GM18526 (cell line): ENCODE measurements around the gene SQSTM1.

Experiments used
- POLR2A ChIP-seq: IDR thresholded peaks from 3 replicates; pipeline ENCODE4 v1.6.1; 2011; ENCODE audit not compliant: insufficient read length; ENCODE audit errors: extremely low read depth

Gene SQSTM1

DNA sequence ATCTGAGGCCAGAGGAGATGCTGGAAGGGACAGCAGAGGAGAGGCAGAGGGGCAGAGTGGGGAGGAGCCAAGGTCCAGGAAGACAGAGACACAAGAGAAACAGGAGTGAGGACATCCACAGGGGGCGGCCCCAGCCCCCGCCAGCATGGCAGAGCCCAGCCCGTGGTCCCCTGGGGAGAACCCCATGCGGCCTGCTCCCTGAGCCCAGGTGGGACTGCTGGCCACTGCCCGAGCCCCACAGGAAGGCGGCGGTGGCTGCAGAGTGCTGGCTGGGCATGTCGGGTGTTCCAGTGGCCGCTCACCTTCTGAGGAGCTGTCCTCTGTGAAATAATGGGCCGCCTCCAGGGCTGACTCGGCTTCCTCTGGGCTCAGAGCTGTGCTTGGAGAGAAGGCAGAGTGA, 46.8 kb downstream of the SQSTM1 start:
- TF ChIP-seq POLR2A, result no peak

DNA sequence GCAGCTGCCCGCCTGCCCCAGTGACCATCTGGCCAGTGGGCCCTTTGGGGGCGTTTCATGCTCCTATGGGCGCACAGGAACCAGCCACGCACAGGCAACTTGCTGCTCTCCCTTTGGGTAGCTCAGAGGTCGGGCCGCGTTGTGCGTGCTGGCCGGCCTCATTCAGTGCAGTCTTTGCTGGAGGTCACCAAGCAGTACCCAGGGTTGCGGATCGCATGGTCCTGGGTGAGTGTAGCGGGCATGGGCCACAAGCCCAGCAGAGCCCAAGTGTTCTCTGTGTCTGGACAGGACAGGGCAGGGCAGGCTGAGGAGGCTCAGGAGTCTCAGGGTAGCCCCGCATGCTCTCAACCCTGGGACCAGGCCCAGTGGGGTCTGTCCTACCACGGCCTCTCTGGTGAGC, 47.8 kb downstream of the SQSTM1 start:
- TF ChIP-seq POLR2A, result no peak

- TF ChIP-seq POLR2A, result no peak
Observed at GRCh38 chr5:179869101-179869500, 48.4 kb downstream of the SQSTM1 start.

- no peak for TF ChIP-seq POLR2A
Observed at GRCh38 chr5:179869641-179870402, 49.1 kb downstream of the SQSTM1 start.

DNA sequence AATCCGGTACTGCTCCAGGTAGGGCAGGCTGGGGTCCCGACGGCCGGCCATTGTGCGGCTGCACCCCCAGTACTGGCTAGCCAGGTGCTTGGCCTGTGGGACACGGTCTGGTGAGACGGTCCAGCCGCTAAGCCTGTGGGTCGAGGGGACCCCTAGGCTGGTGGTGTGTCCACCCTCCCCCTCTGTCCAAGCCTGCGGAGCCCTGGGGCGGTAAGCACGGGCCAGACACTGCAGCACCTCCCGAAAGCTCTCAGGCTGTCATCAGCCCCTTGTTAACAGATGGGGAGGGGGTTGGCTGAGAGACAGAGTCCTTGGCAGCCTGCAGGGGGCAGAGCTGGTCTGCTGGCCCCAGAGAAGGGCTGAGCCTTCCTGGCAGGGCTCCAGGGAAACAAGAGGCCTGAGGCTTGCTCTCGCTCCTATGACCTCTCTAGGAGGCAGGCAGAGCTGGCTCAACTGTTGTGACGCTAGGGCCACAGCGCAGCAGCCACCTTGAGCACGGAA, 49.7 kb downstream of the SQSTM1 start:
- TF ChIP-seq POLR2A, result no peak

DNA sequence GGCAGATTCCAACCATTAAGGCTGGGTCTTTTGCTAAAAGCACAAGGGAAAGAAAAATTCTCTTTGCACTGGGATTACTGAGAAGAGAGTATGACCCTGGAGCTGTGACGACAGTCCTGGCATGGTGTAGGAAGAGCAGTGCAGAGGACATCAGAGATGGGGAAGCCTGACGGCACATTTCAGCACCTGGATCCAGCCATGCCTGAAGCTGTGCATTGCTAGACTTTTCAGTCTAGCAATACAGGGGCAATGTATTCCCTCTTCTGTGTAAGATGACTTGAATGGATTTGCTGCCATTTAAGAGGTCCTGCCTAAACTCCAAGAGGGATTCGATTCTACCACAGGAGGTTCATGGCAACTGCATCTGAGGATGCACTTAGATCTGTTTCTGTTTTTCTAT, 50.2 kb downstream of the SQSTM1 start:
- TF ChIP-seq POLR2A, result no peak

DNA sequence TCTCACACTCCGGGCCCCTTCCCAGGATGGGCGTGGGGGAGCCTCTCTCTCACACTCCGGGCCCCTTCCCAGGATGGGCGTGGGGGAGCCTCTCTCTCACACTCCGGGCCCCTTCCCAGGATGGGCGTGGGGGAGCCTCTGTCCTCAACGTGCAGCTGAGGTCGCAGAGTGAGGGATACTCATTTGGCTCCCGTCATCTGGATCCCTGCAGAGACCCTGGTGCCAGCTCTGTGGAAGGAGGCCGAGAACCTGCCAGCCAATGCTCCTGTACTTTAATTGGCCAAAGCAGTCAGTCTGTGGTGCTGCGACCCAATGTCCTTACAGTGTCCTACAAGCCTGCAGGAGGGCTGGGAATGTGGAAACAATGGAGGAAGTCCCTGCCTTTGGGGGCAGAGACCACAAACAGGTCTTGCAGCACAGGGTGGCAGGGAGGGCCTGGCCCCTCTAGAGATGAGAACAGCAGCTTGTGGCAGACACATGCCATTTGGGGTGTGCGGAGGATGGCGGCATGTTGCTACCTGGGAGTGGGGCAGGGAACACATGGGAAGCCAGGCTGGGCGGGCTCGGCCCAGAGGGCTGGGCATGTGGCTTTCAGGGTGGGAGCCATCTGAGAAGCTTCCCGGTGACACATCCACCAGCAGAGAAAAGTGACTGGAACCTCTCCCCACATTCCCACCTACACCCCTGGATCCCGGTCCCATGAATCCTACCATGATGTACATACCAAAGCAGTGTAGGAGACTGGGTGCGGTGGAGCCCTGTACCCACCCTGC, 51.5 kb downstream of the SQSTM1 start:
- no peak for TF ChIP-seq POLR2A

DNA sequence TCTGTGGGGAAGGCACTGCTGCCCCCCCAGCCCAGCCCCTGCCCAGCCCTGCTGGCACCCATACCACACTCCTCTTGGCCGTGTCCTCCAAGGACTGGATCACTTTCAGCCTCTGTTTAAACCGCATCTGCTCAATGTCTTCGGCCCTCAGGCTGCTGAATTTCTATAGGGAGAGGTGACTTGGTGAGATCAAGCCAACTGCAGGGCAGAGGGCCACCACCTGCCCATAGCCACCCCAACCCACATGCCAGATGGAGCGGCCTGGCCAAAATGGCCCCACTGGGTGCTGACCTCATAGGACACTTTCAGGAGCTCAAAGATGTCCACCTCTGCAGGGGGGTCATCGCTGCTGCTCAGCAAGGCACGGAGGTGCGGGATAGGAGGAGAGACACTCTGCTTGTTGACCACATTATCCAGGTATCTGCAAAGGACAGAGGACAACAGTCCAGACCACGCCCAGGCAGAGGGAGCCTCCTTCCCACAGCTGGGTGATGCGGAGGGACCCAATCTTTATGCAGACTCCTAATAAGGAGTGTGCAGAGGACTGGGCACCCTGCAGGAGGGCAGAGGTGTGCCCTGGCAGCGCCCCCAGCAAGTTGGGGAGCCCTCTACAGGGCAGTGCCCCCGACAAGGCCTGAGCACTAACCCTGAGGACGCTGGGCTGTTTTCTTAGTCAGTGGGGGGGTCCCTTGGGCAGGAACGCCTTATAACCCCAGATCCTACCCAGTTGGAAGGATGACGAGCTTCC, 52.3 kb downstream of the SQSTM1 start:
- TF ChIP-seq POLR2A, result no peak

DNA sequence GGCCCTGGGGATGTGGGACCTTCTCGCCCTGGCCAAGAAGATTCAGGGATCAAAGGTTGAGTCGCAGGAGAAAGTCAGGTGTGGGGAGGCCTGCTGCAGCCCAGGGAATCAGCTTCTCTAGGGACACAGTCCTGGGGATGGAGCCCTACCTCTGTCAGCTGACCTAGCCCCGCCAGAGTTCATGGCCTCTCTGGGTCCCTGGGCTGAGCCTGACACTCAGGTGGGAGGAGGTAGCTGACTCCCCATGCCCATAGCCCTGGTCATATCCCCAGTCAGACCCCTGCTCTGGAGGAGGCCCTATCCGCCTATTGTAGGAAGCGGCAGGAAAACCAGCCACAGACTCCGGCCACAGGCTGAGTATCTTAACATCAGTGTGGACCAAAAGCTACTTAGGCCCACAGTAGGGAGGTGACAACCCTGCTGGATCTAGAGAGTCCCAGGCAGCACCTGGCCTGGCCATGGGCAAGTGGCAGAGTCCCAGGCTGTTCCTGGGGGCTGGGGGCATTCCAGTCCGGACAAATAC, 52.9 kb downstream of the SQSTM1 start:
- TF ChIP-seq POLR2A, result no peak

- no peak for TF ChIP-seq POLR2A
Observed at GRCh38 chr5:179874136-179874535, 53.4 kb downstream of the SQSTM1 start.

- no peak for TF ChIP-seq POLR2A
Observed at GRCh38 chr5:179874536-179875292, 54.0 kb downstream of the SQSTM1 start.

- TF ChIP-seq POLR2A, result no peak
Observed at GRCh38 chr5:179875741-179876609, 55.3 kb downstream of the SQSTM1 start.

- no peak for TF ChIP-seq POLR2A
Observed at GRCh38 chr5:179876610-179876952, 55.9 kb downstream of the SQSTM1 start.

- TF ChIP-seq POLR2A, result no peak
Observed at GRCh38 chr5:179878222-179879002, 57.7 kb downstream of the SQSTM1 start.
